ENCODE measurements around the gene ZNF888.
"Not testable (repeated sequence)": the region's sequence is repeated elsewhere in the genome, so short reads cannot be mapped to it uniquely, and the experiment has no call there.

DNA sequence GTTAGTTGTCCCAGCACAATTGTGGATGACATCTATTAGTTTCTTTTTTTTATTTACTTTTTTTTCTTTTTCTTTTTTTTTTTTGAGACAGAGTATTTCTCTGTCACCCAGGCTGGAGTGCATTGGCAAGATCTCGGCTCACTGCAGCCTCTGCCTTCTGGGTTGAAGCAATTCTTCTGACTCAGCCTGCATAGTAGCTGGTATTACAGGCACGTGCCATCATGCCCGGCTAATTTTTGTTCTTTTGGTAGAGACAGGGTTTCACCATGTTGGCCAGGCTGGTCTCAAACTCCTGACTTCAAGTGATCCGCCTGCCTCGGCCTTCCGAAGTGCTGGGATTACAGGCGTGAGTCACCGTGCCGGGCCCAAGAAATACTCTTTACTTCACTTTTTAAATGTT lies 1.4 kb upstream of the ZNF888 start:
- TF ChIP-seq POLR2A, POLR2AphosphoS5, EP300 (IDR thresholded peaks at IDR 0.05): not testable (repeated sequence)
- TF ChIP-seq, protein P1, sequence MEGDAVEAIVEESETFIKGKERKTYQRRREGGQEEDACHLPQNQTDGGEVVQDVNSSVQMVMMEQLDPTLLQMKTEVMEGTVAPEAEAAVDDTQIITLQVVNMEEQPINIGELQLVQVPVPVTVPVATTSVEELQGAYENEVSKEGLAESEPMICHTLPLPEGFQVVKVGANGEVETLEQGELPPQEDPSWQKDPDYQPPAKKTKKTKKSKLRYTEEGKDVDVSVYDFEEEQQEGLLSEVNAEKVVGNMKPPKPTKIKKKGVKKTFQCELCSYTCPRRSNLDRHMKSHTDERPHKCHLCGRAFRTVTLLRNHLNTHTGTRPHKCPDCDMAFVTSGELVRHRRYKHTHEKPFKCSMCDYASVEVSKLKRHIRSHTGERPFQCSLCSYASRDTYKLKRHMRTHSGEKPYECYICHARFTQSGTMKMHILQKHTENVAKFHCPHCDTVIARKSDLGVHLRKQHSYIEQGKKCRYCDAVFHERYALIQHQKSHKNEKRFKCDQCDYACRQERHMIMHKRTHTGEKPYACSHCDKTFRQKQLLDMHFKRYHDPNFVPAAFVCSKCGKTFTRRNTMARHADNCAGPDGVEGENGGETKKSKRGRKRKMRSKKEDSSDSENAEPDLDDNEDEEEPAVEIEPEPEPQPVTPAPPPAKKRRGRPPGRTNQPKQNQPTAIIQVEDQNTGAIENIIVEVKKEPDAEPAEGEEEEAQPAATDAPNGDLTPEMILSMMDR (IDR thresholded peaks at IDR 0.05) = not testable (repeated sequence)
